Ishikawa (cell line): ENCODE measurements around the gene SCN9A.
A peak's percentile ranks its signal among the peaks of the same experiment; 100 is the strongest.

ENCODE experiments used
- CEBPB ChIP-seq: IDR thresholded peaks from 2 replicates; pipeline ENCODE4 v1.6.1; 2012
- CREB1 ChIP-seq: IDR thresholded peaks from 2 replicates; pipeline ENCODE4 v1.6.1; 2012; ENCODE audit warnings: low read depth
- EP300 ChIP-seq: IDR thresholded peaks from 2 replicates; pipeline ENCODE4 v1.6.1; 2012; ENCODE audit warnings: borderline replicate concordance
- RAD21 ChIP-seq: IDR thresholded peaks from 2 replicates; pipeline ENCODE4 v1.6.1; 2012; ENCODE audit warnings: low read depth
- TAF1 ChIP-seq: IDR thresholded peaks from 2 replicates; pipeline ENCODE4 v1.6.1; 2012; ENCODE audit warnings: low read depth, mild to moderate bottlenecking
- ZBTB7A ChIP-seq: IDR thresholded peaks from 2 replicates; pipeline ENCODE4 v1.6.1; 2012; ENCODE audit warnings: low read depth
- TF ChIP-seq, protein P1 (sequence below): IDR thresholded peaks from 2 replicates; pipeline ENCODE4 v1.6.1; 2012; ENCODE audit warnings: low read depth, mild to moderate bottlenecking
- TF ChIP-seq, protein P2 (sequence below): IDR thresholded peaks from 2 replicates; pipeline ENCODE4 v1.6.1; 2012

DNA sequence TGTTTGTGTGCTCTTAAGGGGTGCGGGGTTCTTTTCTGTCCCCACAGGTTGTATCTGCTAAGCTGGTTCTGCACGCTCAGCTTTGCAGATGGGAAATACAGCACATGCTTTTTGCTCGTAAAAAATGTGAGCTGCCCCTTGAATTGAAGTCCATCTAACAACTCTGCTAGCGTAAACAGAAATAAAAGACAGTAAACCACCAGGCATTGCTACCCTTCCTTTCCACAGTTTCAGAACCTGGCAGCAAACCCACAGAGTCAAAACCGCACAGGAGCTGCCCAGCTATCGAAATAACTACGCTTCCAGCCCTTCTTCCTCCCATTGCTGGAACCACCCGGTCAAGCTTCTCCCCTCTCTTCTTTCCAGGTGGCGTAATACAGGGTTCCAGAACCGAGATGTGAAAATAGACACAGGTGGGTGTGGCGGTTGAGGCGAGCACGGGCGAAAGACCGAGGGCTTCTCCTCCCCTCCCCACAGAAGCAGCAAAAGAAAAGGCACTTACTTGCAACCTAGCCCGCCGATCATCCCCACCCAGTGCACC lies 479 bp downstream of the SCN9A start:
- TF ChIP-seq, protein P1, sequence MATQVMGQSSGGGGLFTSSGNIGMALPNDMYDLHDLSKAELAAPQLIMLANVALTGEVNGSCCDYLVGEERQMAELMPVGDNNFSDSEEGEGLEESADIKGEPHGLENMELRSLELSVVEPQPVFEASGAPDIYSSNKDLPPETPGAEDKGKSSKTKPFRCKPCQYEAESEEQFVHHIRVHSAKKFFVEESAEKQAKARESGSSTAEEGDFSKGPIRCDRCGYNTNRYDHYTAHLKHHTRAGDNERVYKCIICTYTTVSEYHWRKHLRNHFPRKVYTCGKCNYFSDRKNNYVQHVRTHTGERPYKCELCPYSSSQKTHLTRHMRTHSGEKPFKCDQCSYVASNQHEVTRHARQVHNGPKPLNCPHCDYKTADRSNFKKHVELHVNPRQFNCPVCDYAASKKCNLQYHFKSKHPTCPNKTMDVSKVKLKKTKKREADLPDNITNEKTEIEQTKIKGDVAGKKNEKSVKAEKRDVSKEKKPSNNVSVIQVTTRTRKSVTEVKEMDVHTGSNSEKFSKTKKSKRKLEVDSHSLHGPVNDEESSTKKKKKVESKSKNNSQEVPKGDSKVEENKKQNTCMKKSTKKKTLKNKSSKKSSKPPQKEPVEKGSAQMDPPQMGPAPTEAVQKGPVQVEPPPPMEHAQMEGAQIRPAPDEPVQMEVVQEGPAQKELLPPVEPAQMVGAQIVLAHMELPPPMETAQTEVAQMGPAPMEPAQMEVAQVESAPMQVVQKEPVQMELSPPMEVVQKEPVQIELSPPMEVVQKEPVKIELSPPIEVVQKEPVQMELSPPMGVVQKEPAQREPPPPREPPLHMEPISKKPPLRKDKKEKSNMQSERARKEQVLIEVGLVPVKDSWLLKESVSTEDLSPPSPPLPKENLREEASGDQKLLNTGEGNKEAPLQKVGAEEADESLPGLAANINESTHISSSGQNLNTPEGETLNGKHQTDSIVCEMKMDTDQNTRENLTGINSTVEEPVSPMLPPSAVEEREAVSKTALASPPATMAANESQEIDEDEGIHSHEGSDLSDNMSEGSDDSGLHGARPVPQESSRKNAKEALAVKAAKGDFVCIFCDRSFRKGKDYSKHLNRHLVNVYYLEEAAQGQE, result no peak
- TF ChIP-seq CREB1 (no peak), TAF1 (no peak), RAD21 (no peak), ZBTB7A (0 out of 2 replicates have a peak, but pooled peaks have one; percentile 5), EP300 (no peak), CEBPB (no peak)
- TF ChIP-seq, protein P2, sequence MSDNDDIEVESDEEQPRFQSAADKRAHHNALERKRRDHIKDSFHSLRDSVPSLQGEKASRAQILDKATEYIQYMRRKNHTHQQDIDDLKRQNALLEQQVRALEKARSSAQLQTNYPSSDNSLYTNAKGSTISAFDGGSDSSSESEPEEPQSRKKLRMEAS, result peak; percentile 80
